HG02678 (cell line): ENCODE data around the gene C8A.

Source experiments
- ATAC-seq: cut with Tn5 transposase; IDR thresholded peaks from one replicate; pipeline ENCODE4 v1.9.1; 2021; ENCODE audit warnings: mild to moderate bottlenecking, moderate library complexity; ENCODE audit not compliant: unreplicated experiment

The C8A gene

GRCh38 chr1:56854521-56855099 lies at the start of gene C8A:
Gene C8A, plus strand, starts transcription at chr1:56854797. Its CDS starts 105 bp downstream, at chr1:56854902.
- no peak for ATAC-seq

GRCh38 chr1:56806804-56807203 lies 47.8 kb upstream of the C8A start:
- ATAC-seq, result no peak

GRCh38 chr1:56808410-56808809 lies 46.2 kb upstream of the C8A start:
- ATAC-seq, result no peak

- no peak for ATAC-seq
These were observed 43.3 kb upstream of the C8A start for GRCh38 chr1:56811331-56811730.

- ATAC-seq, result no peak
These were observed 40.4 kb upstream of the C8A start for GRCh38 chr1:56814205-56814604.

GRCh38 chr1:56816264-56816663 lies 38.3 kb upstream of the C8A start:
- ATAC-seq, result no peak

- peak; percentile 64 for ATAC-seq
These were observed 37.7 kb upstream of the C8A start for GRCh38 chr1:56816909-56817308.

- ATAC-seq, result no peak
These were observed 36.7 kb upstream of the C8A start for GRCh38 chr1:56817716-56818463.

DNA sequence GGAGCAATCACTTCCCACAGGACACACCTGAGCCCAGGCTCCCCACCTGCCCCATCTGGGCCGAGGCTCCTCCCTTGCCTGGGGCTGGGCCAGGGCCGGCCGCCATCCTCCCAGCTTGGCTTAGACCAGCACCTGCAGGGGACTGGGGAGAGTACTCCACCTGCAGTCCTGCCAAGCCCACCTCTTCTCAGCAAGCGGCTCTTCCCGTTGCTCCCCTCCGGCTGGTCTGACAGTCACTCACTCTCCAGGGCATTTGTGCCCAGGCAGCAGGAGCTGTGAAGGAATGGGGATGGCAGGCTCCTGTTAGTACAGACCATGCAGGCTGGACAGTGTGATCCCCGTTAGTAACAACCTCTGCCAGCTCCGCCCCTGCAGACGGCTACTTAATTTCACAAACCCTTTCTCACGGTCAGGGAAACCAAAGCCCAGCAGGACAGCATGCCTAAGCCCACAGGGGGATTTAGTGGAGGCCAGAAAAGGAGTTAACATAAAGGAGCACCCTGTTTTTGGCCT lies 35.2 kb upstream of the C8A start, which contains the start of gene FYB2:
TSS of gene FYB2 (minus strand) at position 18 of the 513 bp plus-strand sequence. CDS start 114 bp downstream, outside the sequence.
- ATAC-seq, result no peak

DNA sequence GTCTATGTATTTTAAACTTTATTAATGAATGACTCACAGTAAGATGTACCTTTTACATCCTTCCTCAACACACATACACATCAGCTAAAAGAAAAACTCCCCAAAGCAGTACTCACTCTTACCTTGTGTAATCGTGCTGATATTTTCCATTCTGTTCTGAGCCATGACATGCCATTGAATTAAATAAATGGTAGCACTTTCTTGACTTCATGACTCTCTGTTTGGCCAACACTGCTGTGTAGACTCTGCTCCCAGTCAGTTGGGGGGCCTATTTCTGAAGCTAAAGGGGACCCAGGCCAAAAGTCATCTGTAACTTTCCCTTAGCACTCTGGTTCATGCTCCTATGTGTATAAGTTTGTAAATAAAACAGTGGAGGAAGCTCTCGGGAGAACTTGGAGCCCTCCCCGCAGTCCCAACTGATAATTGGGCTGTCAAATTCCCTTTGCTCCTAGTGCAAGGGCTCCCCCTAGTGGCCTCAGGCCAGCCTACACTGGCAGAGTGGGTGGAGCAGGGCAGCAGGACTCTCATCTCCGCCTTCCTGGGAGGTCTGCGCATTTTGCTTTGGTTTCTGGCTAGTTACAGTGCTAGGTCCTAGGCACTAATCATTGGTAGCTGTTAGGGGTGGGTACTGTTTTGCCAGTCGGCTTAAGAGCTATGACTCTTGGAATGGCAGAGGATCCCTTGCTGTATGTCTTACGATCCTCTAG lies 33.7 kb upstream of the C8A start:
- peak; percentile 76 for ATAC-seq

DNA sequence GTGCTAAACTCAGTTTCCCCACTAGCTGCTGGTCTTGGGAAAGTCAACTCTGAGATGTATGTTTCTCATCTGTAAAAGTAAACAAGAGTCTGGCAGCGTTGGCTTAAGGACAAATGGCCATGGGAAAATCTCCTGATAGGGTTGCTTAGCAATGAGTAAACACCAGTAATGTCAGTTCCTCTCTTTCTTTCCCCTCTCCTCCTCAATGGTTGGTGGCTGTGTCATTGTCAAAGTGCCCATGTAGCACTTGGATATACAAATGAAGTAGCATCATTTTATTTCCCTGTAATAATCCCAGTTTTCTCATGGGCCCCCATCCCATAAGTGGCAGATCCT lies 33.2 kb upstream of the C8A start:
- no peak for ATAC-seq

DNA sequence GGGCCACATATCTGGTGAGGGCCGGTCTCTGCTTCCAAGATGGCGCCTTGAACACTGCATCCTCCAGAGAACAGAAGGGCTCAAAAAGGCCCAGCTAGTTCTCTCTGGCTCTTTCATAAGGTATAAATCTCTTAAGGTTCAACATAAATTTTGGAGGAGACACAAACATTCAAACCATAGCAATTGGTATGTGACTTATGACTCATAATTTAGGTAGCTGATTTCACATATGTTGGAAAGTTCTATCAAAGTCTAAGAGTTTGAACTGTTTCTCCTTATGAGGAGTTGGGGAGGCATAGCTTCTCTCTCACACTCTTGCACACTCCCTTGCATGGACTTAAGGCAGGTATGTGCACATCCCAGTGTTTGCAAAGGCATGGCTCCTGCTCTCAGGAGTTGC lies 30.3 kb upstream of the C8A start:
- no peak for ATAC-seq

DNA sequence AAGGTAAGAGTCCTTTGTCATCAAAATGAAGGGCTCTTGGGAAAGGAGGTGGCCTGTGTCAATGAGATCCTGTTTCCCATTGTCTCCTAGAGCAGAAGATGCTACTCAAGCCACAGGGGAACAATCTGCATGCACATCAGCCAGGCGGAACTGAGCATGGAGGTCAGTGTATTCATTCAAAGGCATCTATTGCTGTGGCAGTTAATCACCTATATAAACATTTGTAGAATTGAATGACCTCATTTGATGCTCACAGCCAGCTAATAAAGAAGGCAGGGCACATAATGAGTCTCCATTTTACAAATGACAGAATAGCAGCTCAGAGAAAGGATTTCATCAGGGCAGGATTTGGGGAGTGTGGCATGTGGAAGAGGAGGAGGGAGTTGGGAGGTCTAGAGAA lies 29.7 kb upstream of the C8A start:
- ATAC-seq, result no peak

DNA sequence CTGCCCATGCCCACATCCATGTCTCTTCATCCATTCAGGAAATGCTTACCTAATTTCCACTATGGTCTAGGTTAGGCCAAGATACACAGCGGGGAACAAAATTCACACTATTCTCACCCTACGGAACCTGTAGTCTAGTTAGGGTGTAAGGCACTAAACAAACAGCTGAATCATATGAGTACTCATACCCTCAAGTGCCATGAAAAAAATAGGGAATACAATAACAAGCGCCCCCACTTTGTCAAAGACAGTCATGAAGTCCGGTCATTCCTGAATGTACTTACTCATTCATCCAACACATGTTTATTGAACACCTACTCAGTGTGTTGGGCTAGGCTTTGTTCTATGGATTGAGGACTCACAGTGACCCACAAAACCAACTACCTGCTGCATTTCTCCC lies 29.2 kb upstream of the C8A start:
- no peak for ATAC-seq

DNA sequence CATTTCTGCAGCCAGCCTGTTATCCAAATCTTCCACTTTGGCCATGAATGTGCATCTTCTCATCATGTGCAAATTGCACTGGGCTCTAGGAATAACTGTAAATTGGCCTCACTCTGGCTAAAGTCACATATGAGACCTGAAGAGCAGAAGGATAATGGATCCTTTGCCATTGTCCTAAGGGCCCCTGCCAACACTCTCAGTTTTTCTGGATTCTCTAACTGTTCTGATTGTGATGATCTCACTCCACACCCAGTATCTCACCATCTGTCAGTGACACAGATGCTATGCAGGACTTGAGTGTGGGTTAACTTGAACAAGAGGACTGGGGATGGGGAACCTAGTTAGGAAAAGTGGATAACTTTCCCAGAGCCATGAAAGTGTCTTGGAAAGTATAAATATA lies 26.9 kb upstream of the C8A start:
- no peak for ATAC-seq

- no peak for ATAC-seq
These were observed 24.5 kb upstream of the C8A start for GRCh38 chr1:56830052-56830451.

GRCh38 chr1:56831871-56832693 lies 22.5 kb upstream of the C8A start:
- ATAC-seq, result peak; percentile 78

DNA sequence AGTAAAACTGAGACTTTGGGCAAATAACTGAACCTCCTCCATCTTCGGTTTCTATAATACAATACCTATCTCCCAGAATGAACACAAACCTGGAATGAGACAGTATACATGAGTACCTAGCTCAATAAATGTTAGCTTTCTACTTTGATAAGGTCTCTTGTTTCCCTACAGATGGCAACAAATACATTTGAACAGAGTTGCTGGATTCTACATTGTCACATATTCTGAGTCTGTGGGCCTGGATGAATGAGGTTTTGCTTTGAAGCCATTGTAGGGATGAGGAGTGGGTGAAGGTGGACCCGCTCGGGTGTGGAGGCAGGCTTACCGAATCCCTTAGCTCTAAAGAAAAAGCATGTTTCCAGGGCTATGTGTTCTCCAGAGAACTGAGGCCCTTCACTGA lies 21.5 kb upstream of the C8A start:
- no peak for ATAC-seq

DNA sequence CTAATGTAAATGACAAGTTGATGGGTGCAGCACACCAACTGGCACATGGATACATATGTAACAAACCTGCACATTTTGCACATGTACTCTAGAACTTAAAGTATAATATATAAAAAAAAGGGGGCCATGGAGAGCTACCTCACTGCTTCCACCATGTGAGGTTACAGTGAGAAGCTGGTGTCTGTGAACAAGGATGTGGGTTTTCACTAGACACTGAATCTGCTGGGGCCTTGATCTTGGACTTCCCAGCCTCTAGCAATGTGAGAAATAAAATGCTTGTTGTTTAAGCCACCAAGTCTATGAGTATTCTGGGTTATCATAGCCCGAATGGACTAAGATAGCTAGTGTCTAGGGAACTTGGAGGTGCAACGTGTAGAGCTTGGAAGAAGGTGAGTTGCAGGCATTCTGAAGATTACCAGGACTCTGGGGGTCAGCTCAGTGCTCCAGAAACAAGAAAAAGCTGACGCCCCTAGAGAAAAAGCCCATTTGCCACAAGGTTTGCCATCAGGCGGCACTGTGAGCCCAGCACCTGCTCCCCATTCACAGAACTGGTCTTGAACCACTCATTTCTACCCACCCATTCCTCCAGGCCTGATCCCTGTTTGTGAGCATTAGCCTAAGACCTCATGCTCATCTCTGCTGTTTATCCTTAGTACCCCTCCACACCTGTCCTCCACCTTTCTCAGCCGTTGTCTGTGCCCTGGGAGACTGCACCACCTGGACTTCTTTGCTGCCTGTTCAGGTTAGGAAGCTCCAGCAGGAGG lies 20.3 kb upstream of the C8A start:
- ATAC-seq, result no peak

GRCh38 chr1:56835657-56836056 lies 18.9 kb upstream of the C8A start:
- ATAC-seq, result no peak
